Measurements from ENCODE around the gene BEST3. TPM values are rescaled to one million over a fixed set of nuclear protein-coding genes. Genes with fewer than 3 reads are reported as not detected.

The BEST3 gene
- total RNA-seq, 1 experiment from 2014 or later = not detected

DNA sequence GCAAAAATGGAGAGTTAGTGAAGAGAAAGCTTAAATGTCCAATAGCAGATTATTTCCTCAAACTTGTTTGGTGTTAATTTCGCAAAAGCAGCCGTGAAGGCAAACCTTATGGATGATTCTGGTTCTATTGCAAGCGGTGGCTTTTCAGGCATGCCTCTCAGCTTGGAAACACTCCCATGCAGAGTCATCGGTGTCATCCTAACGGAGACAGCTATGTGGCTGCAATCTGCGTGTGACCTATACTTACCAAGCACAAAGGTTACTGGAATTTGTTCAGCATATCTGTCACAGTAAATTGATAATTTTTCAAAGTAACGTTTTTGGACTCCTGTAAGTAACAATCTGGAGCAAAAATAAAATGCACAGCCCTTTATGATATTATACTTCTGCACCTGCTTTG, 5.0 kb downstream of the BEST3 start:
- Mint-ChIP-seq H3K27ac (no peak overlapping the region), H3K27me3 (ENCODE audit: low read depth) (no peaks in the 10 kb centered on the region), H3K36me3 (no peaks in the 10 kb centered on the region), H3K4me3 (no peak overlapping the region), H3K9me3 (no peaks in the 10 kb centered on the region; the same call in 1 of the 2 replicates), H3K4me1 (peaks cover 19% of the 10 kb centered on the region)
- ChIA-PET CTCF (no interaction called here), POLR2A (no interaction called here)
- ATAC-seq (no peak), DNase-seq (ENCODE audit: low spot score) (no peak)
- TF ChIP-seq KAT7 (CRISPR knock-in tag; IDR thresholded peaks at IDR 0.05; ENCODE audit: borderline replicate concordance) = no peak
- no peak for TF ChIP-seq TP53 (CRISPR knock-in tag; IDR thresholded peaks at IDR 0.05)
- TF ChIP-seq AFF4 (CRISPR knock-in tag; IDR thresholded peaks at IDR 0.05; ENCODE audit: borderline replicate concordance) = no peak
- no peak for TF ChIP-seq AR (CRISPR knock-in tag; IDR thresholded peaks at IDR 0.05)
- no peak for TF ChIP-seq ZNF532 (CRISPR knock-in tag; IDR thresholded peaks at IDR 0.05; ENCODE audit: borderline replicate concordance)
- TF ChIP-seq PREB (CRISPR knock-in tag; IDR thresholded peaks at IDR 0.05; ENCODE audit: borderline replicate concordance) = no peak
- TF ChIP-seq NFATC4 (CRISPR knock-in tag; IDR thresholded peaks at IDR 0.05) = no peak
- no peak for TF ChIP-seq CTCF (IDR thresholded peaks at IDR 0.05)
- TF ChIP-seq OVOL2 (CRISPR knock-in tag; IDR thresholded peaks at IDR 0.05; ENCODE audit: borderline replicate concordance) = no peak
- no peak for TF ChIP-seq ZNF512 (CRISPR knock-in tag; IDR thresholded peaks at IDR 0.05; ENCODE audit: borderline replicate concordance)
- TF ChIP-seq ELF4 (CRISPR knock-in tag; IDR thresholded peaks at IDR 0.05; ENCODE audit: low read depth) = no peak
- TF ChIP-seq, protein P1, sequence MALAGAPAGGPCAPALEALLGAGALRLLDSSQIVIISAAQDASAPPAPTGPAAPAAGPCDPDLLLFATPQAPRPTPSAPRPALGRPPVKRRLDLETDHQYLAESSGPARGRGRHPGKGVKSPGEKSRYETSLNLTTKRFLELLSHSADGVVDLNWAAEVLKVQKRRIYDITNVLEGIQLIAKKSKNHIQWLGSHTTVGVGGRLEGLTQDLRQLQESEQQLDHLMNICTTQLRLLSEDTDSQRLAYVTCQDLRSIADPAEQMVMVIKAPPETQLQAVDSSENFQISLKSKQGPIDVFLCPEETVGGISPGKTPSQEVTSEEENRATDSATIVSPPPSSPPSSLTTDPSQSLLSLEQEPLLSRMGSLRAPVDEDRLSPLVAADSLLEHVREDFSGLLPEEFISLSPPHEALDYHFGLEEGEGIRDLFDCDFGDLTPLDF (CRISPR knock-in tag; IDR thresholded peaks at IDR 0.05) = no peak
- TF ChIP-seq FOXK1 (CRISPR knock-in tag; IDR thresholded peaks at IDR 0.05) = no peak
- no peak for TF ChIP-seq STAT6 (CRISPR knock-in tag; conservative IDR thresholded peaks at IDR 0.05; ENCODE audit: low read depth)

All from WTC11 (cell line).